Psoas muscle (tissue), 8 donors: ENCODE measurements around the gene GAPDH. TPM values are rescaled to one million over a fixed set of nuclear protein-coding genes. Genes with fewer than 3 reads are reported as not detected.

Source experiments
- ATAC-seq, 4 donors: fragments of 200-7000 bp; cut with Tn5 transposase; one replicate each; pipeline ENCODE4 v1.9.1; 2020; ENCODE audit warnings: moderate library complexity in 3 of 4, mild to moderate bottlenecking in 2 of 4
- DNase-seq, 2 donors: peaks; one replicate each; pipeline ENCODE4 v3.0.0-alpha.2; 2020
- H3K27ac ChIP-seq: fragments of 200-600 bp; one replicate; pipeline ENCODE4 v1.8.0; 2022
- H3K27me3 ChIP-seq, 3 donors: fragments of 200-600 bp in 1 of 3; one replicate each; pipeline versions ENCODE4 v1.6.1 to v1.8.0; 2013 to 2022; ENCODE audit warnings: low read length in 2 of 3, mild to moderate bottlenecking in 2 of 3, moderate library complexity in 1 of 3; ENCODE audit not compliant: insufficient read depth in 3 of 3
- H3K36me3 ChIP-seq, 2 donors: fragments of 200-600 bp in 1 of 2; one replicate each; pipeline versions ENCODE4 v1.6.1 to v1.8.0; 2013 to 2022; ENCODE audit warnings: low read depth in 1 of 2, mild to moderate bottlenecking in 1 of 2, moderate library complexity in 1 of 2; ENCODE audit not compliant: insufficient read depth in 1 of 2
- H3K4me1 ChIP-seq: fragments of 200-600 bp; one replicate; pipeline ENCODE4 v1.8.0; 2022
- H3K4me3 ChIP-seq: fragments of 200-600 bp; one replicate; pipeline ENCODE4 v1.8.0; 2022; ENCODE audit warnings: mild to moderate bottlenecking
- H3K9me3 ChIP-seq: fragments of 200-600 bp; one replicate; pipeline ENCODE4 v1.8.0; 2022
- WGBS, 3 donors: extraction: QIAGEN DNeasy Blood & Tissue Kit; methylation state at CpG; one replicate each; pipeline versions ENCODE4 v1.1.6 to v1.1.7; 2013; 5-methylcytosine and 5-hydroxymethylcytosine counted together
- intact Hi-C, 2 donors: fragments of 100-400 bp; cut with DNase I; formaldehyde crosslinking; loops; one replicate each; pipeline versions ENCODE4 v1.11.0 to v1.14.2; 2022
- polyA plus RNA-seq, 3 donors: library from polyadenylated mRNA; stranded (reverse); fragments of 200-250 nt; gene quantifications; one replicate each; pipeline ENCODE4 v1.2.3, GENCODE V29; 2013
- total RNA-seq, 4 donors: library from RNA; stranded (reverse); fragmentation: NEBNext Ultra II Directional in 2 of 4; extraction: Animal tissue kit (Norgen Biotek cat#: 25700) in 2 of 4; gene quantifications; one replicate each; pipeline versions ENCODE4 v1.2.1 to v1.2.4, GENCODE V29; 2021 to 2023
- TF ChIP-seq, protein P1 (sequence below): fragments of 200-600 bp; IDR thresholded peaks from one replicate; pipeline ENCODE4 v1.8.0; 2022; ENCODE audit warnings: antibody characterized with exemption
- donor health status: healthy with polysubstance abuse.
- donor health status: DM: no; HTN: no; CAD: no; lungs with moderate emphysema.
- donor health status: Bipolar disorder and iron deficiency.
- donor health status: healthy.
- donor health status: DM: yes; HTN: yes; CAD: no.
- donor health status: DM: no; HTN: no; CAD: no.
- donor health status: DM: no; HTN: no; CAD: no.
- donor health status: DM: yes; HTN: yes; CAD: no.

The GAPDH gene
- total and polyA plus RNA-seq, 7 donors = 7,136 to 18,891 (median 10,253) TPM

DNA sequence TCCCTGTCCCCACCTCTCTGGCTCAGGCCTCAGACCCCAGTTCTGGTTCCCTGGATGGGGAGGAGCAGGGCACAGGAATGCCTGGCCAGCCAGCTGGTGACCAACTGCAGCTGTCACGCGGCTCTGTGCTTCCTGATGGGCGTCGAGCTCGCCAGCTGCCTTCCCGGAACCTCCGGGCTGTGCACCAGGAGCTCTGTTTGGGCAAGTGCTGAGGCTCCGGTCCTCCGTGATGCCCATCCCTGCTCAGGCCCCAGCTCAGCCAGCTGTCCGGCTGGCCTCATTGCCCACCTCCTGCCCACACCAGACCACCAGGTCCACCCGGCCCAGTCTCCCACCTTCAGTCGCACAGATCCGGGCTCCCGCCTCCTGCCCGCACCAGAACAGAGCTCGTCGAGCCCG, 16.7 kb downstream of the GAPDH start:
- TF ChIP-seq, protein P1, sequence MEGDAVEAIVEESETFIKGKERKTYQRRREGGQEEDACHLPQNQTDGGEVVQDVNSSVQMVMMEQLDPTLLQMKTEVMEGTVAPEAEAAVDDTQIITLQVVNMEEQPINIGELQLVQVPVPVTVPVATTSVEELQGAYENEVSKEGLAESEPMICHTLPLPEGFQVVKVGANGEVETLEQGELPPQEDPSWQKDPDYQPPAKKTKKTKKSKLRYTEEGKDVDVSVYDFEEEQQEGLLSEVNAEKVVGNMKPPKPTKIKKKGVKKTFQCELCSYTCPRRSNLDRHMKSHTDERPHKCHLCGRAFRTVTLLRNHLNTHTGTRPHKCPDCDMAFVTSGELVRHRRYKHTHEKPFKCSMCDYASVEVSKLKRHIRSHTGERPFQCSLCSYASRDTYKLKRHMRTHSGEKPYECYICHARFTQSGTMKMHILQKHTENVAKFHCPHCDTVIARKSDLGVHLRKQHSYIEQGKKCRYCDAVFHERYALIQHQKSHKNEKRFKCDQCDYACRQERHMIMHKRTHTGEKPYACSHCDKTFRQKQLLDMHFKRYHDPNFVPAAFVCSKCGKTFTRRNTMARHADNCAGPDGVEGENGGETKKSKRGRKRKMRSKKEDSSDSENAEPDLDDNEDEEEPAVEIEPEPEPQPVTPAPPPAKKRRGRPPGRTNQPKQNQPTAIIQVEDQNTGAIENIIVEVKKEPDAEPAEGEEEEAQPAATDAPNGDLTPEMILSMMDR = no peak
- intact Hi-C loops = loop anchor here in 1 of 2 donors (2.0 kb wide), 1 partner anchor 16 kb away; the partner anchor contains the start of gene GAPDH
- Histone ChIP-seq H3K4me1 (peaks cover 49% of the 10 kb centered on the region), H3K9me3 (no peaks in the 10 kb centered on the region), H3K27me3 (no peaks in the 10 kb centered on the region), H3K27ac (peak overlapping the region; percentile 100), H3K36me3 (peaks cover 0 to 43% of the 10 kb centered on the region in 2 donors), H3K4me3 (peak overlapping the region; percentile 95)
- ATAC-seq = peak; percentile 56 to 63 (median 58)
- 17 to 32% (median 21%) methylated on average over 14 to 18 of the region's 18 CpGs for WGBS, 3 donors
- peak; percentile 88 to 94 for DNase-seq

DNA sequence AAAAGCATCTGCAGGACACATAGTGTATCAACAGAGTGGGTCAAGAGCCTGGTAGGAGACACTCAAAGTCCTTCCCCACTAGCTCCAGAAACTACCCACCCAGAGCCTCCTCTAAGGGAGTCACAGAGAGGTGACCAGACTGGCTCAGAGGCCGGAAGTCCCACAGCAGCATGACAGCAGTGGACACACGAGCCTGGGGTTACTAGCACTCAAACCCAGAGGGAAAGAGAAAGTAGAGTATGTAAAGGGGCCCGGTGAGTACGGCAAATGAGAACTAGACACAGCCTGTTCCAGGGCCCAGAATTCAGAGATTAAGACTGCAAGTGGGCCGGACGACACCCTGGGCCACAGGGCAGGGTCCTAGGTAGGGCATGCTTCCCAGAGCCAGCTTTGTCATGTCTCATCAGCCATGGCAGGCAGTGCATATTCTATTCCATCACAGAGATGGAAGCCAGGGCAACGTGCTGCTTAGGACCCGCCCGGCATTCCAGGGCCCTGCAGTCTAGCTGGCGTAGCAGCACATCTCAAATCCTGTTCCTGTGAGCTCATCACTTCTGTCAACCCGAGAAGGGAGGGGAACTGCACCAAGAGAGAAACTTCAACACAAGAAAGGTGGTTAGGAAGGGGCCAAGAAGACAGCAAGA, 17.3 kb downstream of the GAPDH start:
- ATAC-seq = peak; percentile 9 to 39 (median 20)
- intact Hi-C loops = loop anchor here in 1 of 2 donors (2.0 kb wide), 1 partner anchor 17 kb away; the partner anchor contains the start of gene GAPDH

DNA sequence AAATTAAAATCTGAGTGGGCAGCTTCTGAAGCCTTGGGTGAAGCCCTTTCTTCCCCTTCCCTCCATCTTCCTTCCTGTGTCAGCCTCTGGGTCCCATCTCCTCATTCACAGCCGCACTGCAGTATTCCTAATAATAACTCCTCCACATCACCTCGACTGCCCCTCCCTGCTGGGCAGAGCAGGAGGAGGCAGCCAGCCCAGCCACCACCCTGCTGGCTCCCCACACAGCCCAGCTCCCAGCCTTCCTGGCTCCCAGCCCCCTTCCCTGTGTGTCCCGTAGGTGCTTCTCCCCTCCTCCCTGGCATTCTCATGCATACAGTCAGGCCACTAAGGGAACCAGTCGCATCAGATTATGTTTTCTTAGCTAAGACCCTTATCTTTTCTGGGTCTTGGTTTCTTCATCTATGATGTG, 17.8 kb downstream of the GAPDH start:
- Histone ChIP-seq H3K36me3 (peaks cover 4 to 41% of the 10 kb centered on the region in 2 donors), H3K27ac (peak overlapping the region; percentile 100), H3K9me3 (no peaks in the 10 kb centered on the region), H3K27me3 (no peaks in the 10 kb centered on the region), H3K4me3 (peak overlapping the region; percentile 95), H3K4me1 (peaks cover 49% of the 10 kb centered on the region)
- WGBS, 3 donors = 3 to 14% (median 7%) methylated on average over 4 of the region's 4 CpGs
- intact Hi-C loops = no loop called here
- peak; percentile 66 to 74 (median 68) for ATAC-seq
- peak; percentile 82 to 90 for DNase-seq
- TF ChIP-seq, protein P1 = no peak

More for the DNA sequence above, 17.3 kb downstream of the GAPDH start:
- WGBS, 3 donors = 14 to 23% (median 14%) methylated on average over 11 of the region's 11 CpGs
- TF ChIP-seq, protein P1 = no peak
- peak; percentile 62 to 76 for DNase-seq
- Histone ChIP-seq H3K27me3 (no peaks in the 10 kb centered on the region), H3K9me3 (no peaks in the 10 kb centered on the region), H3K4me3 (peak overlapping the region; percentile 95), H3K36me3 (peaks cover 0 to 41% of the 10 kb centered on the region in 2 donors), H3K27ac (peak overlapping the region; percentile 100), H3K4me1 (peaks cover 49% of the 10 kb centered on the region)

DNA sequence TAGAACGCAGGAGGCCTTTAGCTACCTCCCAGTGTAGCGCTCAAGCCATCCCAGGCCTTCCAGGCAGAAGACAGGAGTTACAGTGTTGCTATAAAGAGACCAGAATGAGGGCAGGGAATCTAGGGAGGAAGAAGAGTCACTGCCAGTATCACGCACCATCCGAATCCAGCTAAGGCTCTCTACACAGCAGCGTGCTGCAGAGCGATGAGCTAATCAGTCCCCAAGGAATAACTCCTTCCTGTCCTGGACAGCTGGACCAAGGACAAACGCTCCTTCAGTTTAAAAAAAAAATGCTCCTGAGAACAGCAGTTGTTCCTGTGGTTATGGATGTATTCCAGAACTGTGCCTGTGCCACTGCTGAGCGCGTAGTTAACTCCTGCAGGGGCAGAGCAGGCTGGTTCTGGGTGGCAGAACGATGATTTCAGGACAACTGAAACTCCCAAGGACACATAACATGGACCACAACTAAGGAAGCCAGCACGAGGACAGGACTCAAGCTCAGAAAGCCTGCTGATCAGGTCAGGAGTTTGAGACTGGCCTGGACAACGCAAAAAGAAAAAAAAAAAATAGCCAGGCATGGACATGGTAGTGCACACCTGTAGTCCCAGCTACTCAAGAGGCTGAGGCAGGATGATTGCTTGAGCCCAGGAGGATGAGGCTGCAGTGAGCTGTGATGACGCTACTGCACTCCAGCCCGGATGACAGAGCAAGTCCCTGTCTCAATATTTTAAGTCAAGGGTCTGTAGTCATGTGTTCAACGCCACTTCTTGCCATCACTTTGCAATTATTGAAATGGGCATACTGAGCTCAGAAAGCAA, 18.9 kb downstream of the GAPDH start:
- Histone ChIP-seq H3K4me3 (peak overlapping the region; percentile 95), H3K4me1 (peaks cover 49% of the 10 kb centered on the region), H3K9me3 (no peaks in the 10 kb centered on the region), H3K27me3 (no peaks in the 10 kb centered on the region), H3K36me3 (peaks cover 5 to 41% of the 10 kb centered on the region in 2 donors), H3K27ac (peak overlapping the region; percentile 100)
- TF ChIP-seq, protein P1 = no peak
- DNase-seq (peak; percentile 78 to 86), ATAC-seq (peak; percentile 62 to 72 (median 70))
- intact Hi-C loops = no loop called here
- WGBS, 3 donors = 8 to 15% (median 9%) methylated on average over 15 of the region's 15 CpGs
